C4-2B (cell line): ENCODE data around the gene TBX4.
A peak's percentile ranks its signal among the peaks of the same experiment; 100 is the strongest.

Source experiments
- H3K27ac ChIP-seq: fragments of 450-650 bp; 2 replicates; pipeline ENCODE4 v1.5.1; 2017
- ZFX ChIP-seq: fragments of 450-650 bp; IDR thresholded peaks from 2 replicates; pipeline ENCODE4 v1.6.1; 2017
- TF ChIP-seq, protein P1 (sequence below): fragments of 450-650 bp; conservative IDR thresholded peaks from 2 replicates; pipeline ENCODE4 v1.5.1; 2017; ENCODE audit warnings: mild to moderate bottlenecking

TBX4 gene

DNA sequence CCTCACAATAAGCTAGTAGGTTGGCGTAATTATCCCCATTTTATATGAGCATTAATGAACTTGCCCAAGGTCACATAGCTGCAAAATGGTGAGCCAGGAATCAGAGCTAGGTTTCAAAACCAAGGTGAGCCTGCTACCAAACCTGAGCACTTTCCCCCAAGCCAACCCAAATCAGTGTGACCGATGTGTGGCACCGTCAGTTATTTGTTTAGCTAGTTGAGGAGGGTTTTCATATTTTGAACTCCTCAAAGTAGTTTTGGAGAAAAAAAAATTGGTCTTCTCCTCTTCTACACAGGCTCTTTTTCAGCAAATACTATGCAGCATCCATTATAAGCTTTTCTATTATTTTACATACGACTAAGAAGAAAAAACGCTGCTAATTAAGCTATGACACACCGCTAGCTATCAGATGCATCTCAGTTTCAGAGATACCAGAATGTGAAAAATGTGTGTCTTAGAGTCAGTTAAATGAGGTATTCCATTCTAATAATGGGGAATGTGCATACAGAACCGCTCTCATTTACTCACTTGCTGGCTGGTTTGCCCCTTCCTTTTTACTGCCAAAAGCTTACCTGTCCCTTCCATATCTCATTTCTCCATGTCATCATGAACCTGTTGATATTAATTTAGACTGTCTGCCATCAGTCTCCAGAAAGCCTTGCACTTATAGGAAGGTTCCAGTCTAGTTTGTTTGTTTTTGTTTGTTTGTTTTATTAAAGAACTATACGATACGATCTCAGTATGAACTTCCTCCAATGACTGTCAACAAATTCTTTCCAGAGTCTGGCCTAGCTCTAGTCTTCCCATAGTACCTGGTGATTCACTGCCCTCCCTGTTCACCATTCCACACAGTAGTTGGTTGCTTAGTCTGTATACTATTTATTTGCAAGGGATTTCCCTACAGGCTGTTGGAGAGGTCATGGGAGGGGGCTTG, 2.2 kb upstream of the TBX4 start:
- H3K27ac ChIP-seq = peak overlapping the region; percentile 84
- TF ChIP-seq, protein P1, sequence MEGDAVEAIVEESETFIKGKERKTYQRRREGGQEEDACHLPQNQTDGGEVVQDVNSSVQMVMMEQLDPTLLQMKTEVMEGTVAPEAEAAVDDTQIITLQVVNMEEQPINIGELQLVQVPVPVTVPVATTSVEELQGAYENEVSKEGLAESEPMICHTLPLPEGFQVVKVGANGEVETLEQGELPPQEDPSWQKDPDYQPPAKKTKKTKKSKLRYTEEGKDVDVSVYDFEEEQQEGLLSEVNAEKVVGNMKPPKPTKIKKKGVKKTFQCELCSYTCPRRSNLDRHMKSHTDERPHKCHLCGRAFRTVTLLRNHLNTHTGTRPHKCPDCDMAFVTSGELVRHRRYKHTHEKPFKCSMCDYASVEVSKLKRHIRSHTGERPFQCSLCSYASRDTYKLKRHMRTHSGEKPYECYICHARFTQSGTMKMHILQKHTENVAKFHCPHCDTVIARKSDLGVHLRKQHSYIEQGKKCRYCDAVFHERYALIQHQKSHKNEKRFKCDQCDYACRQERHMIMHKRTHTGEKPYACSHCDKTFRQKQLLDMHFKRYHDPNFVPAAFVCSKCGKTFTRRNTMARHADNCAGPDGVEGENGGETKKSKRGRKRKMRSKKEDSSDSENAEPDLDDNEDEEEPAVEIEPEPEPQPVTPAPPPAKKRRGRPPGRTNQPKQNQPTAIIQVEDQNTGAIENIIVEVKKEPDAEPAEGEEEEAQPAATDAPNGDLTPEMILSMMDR = no peak
- no peak for TF ChIP-seq ZFX

DNA sequence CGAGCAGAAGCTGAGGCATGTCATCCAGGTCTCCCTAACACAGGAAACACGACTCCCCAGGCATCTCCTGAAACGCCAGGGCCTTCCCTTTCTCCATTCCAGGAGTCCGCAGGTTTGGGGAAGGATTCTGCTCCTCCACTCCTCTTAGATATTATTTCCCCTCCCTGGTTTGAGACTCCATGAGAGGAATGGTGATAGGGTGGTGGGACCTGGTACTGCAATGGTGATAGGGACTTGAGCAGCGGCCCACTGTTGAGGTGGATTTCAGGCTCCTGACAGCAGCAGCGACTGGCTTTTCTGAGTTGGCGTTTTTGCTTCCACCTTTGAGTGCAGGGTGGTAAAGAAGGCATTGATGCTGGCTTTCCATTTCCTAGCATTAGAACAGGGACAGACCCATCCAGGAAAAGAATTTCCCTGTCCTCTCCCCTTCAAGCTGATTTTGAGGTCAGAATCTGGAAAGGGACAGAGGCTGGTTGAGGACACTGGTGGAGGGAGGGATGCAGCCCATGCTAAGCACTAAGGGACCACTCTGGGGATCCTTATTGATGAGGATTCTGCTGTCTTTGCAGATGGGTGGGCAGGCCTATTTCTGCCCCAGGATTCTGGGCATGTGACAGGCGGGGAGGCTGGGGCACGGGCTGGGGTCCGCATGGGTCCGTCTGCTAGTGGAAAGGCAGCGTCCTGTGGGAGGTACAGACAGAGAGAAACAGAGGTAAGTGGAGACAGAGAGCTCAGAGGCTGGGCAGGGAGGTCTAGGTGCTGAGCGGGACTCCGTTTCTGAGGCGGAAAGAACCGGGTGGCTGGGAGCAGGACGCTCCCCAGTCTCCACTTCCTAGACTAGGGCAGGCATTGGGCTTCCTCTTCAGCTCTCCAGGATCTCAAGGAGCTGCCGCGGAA, 1.3 kb upstream of the TBX4 start:
- peak overlapping the region; percentile 84 for H3K27ac ChIP-seq
- peak; percentile 39; the same call in 1 of the 2 replicates for TF ChIP-seq ZFX
- TF ChIP-seq, protein P1 = no peak

DNA sequence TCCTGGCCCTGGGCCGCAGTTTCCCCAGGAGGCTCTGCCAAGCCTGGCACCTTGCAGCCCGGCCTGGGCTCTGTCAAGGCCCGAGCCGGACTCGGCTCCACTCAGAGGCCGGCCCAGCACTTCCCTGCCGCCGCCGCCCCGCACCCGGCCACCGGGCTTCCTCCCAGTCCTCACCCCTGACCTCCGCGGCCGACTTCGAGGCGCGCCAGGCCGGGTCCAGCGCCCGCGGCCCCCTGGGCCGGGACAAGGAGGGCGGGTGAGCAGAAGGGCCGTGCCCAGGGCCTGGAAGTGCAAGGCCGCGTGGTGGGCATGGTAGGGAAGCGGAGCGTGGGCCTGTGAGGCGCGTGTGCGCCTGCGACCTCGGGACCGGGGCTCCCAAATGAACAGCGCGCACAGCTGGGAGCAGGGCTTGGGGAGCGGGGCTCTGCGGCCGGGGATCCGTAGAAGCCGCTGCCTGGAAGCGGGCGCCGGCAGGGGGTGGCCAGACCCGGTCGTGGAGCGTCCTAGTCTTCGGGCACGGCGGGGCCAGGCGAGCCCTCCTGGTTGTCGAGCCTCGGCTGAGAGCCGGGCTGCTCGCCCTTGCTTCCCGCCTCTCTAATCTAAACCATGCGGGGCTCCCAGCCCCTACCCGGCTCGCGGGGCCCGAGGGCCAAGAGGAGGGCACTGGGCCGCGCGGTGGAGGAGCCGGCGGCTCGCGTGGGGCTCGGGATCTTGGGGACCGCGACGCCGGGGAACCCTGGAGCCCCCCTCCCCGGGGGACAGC, 503 bp upstream of the TBX4 start:
- peak overlapping the region; percentile 84 for H3K27ac ChIP-seq
- TF ChIP-seq, protein P1 = no peak
- TF ChIP-seq ZFX = peak; percentile 48; the same call in 1 of the 2 replicates

DNA sequence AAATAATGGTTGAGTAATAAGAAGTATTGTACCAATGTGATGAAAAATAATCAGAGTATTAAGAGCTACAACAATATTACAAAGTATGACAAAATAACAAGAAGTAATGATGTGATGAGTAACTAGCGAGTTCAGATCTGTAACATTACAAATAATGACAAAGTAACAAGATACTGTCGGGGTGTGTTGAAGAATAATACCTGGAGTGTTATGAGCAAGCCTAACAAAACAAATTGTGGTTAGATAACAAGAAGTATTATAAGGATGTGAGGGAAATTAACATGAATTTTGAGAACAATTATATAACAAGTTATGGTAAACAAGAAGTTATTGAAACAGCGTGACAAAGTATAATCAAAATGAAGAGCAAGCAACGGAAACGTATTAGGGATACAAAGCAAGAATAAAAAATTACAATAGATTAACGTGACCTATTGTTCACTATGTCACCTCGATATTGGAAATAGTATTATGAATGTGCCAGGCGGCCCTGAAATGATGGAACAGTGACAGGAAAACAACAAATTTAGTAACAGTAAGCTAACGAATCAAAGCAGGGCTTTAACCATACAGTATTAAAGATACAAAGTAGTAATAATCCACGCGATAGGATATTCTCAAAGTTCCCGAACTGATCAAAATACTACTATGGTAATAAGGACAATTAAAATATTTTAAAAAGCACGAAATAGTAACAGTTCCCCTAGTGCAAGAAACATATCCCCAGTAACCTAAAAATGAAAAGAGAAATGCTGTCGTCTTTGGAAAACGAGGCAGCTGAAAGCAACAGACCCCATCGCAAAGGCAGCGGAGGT, 1.6 kb downstream of the TBX4 start:
- no peak overlapping the region for H3K27ac ChIP-seq
- no peak for TF ChIP-seq ZFX
- TF ChIP-seq, protein P1 = no peak

DNA sequence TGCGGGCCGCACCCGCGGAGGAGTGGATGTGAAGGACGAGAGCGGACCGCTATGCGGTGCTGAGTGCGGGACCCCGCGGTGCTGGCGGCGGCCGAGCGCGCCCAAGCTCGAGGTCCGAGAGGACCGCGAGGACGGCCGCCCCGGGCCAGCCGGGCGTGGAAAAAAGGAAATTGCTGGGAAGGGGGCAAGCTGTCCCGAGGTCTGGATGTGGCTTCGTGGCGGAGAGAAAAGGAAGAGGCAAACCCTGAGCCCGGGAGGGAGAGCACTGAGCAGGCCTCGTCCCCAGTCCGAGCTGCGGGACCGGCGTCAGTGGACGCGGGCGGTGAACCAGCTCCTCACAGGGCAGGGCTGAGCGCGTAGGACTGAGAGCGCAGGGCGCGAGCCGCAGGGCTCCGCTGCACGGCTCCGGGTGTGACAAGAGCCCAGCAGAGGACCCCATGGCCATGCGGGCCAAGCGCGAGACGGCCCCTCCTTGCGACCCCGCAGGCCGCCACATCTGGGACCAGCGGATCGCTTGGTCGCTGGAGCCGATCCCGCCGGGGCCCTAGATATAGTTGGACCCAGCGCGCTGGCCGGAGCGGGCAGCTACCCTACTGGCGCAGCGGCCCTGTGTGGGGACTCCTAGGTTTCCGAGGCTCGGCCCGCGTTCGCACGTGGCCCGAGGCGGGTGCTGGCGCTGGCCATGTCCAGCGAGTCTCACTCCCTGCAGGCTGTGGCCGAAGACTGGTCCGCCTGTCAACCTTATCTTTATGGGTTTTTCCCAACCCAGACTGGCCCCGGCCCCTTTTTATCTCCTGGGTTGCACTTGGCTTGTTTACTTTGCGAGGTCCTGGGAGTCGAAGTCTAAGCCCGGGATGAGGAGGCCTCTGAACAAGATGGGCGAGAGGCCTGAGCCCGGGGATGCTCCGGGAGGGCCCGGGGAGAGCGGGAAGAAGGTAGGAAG, 2.4 kb downstream of the TBX4 start:
- TF ChIP-seq, protein P1 = no peak
- no peak for TF ChIP-seq ZFX
- H3K27ac ChIP-seq = no peak overlapping the region
